HCT116 (cell line): ENCODE results near the gene NDST3. TPM values are rescaled to one million over a fixed set of nuclear protein-coding genes. Genes with fewer than 3 reads are reported as not detected.

ENCODE experiments used
- ATAC-seq: fragments of 200-7000 bp; cut with Tn5 transposase; 2 replicates; pipeline ENCODE4 v1.9.1; 2020; ENCODE audit warnings: mild to moderate bottlenecking, moderate library complexity
- BruUV-seq: library from RNA; stranded (reverse); fragments of 400-500 nt; replicated peaks from 2 replicates; lab custom pipeline; 2021; lab: Mats Ljungman, UMichigan
- CTCF ChIA-PET: fragments of 300-600 bp; sonication (Branson Sonifier 250); formaldehyde crosslinking; loops from one replicate; lab custom pipeline; 2021; ENCODE audit warnings: antibody characterized with exemption; lab: Charles Lee
- POLR2A ChIA-PET: fragments of 300-600, 350-600 bp; sonication (Branson Sonifier 250); formaldehyde crosslinking; loops from one replicate; lab custom pipeline; 2021; ENCODE audit warnings: antibody characterized with exemption; lab: Charles Lee
- RAD21 ChIA-PET, 2 experiments: fragments of 300-600 bp; sonication (Branson Sonifier 250); formaldehyde crosslinking; loops; one replicate each; lab custom pipeline; 2023; ENCODE audit warnings: low total read pairs in 2 of 2; ENCODE audit not compliant: uncharacterized antibody in 2 of 2, unreplicated experiment in 2 of 2, low non-redundant PET in 1 of 2; lab: Charles Lee
- DNase-seq: peaks from one replicate; pipeline ENCODE4 v3.0.0-alpha.2; 2010; ENCODE audit warnings: low read depth, low spot score
- H2AFZ ChIP-seq: fragments of 200-600 bp; shearing (Covaris generic), sonication (generic); 2 replicates; pipeline ENCODE4 v1.6.1; 2017; ENCODE audit warnings: low read depth, mixed run types, mixed read lengths, antibody characterized with exemption, low read length; ENCODE audit not compliant: poor library complexity, severe bottlenecking
- H3K27ac ChIP-seq: 2 replicates; pipeline ENCODE4 v1.5.1; 2012; ENCODE audit warnings: low read depth, low read length
- H3K27me3 ChIP-seq: fragments of 200-600 bp; sonication (generic); 2 replicates; pipeline ENCODE4 v1.6.1; 2016; ENCODE audit warnings: mixed run types, low read length, mixed read lengths; ENCODE audit not compliant: insufficient read depth
- H3K36me3 ChIP-seq, 2 experiments: fragments of 200-500 bp in 1 of 2; fragments of 200-600 bp in 1 of 2; sonication (Bioruptor generic) in 1 of 2; sonication (generic) in 1 of 2; 2 replicates each; pipeline versions ENCODE4 v1.5.1 to v1.6.1; 2014 to 2016; ENCODE audit warnings: low read length in 2 of 2, inconsistent platforms in 1 of 2, mixed read lengths in 1 of 2, mixed run types in 1 of 2; ENCODE audit not compliant: insufficient read depth in 2 of 2, control insufficient read depth in 1 of 2
- H3K4me1 ChIP-seq, 2 experiments: fragments of 200-600 bp in 1 of 2; sonication (generic) in 1 of 2; 2 replicates each; pipeline versions ENCODE4 v1.5.1 to v1.6.1; 2012 to 2017; ENCODE audit warnings: low read length in 2 of 2, inconsistent platforms in 1 of 2, mild to moderate bottlenecking in 1 of 2, mixed read lengths in 1 of 2, mixed run types in 1 of 2, moderate library complexity in 1 of 2; ENCODE audit not compliant: insufficient read depth in 2 of 2, control insufficient read depth in 1 of 2
- H3K4me2 ChIP-seq: fragments of 200-600 bp; sonication (generic); 2 replicates; pipeline ENCODE4 v1.6.1; 2017; ENCODE audit warnings: mixed run types, low read length, mixed read lengths
- H3K4me3 ChIP-seq, 2 experiments: fragments of 200-600 bp in 1 of 2; sonication (generic) in 1 of 2; replicated peaks in 1 of 2; 2 replicates each; pipeline ENCODE4 v1.5.1; 2011 to 2016; ENCODE audit warnings: low read length in 2 of 2, control low read depth in 1 of 2, low read depth in 1 of 2, mild to moderate bottlenecking in 1 of 2, mixed read lengths in 1 of 2, mixed run types in 1 of 2
- H3K79me2 ChIP-seq: fragments of 200-600 bp; sonication (generic); 2 replicates; pipeline ENCODE4 v1.6.1; 2017; ENCODE audit warnings: mild to moderate bottlenecking, mixed run types, low read length, moderate library complexity, mixed read lengths; ENCODE audit not compliant: insufficient read depth
- H3K9ac ChIP-seq: fragments of 200-600 bp; sonication (generic); 2 replicates; pipeline ENCODE4 v1.6.1; 2016; ENCODE audit warnings: low read length, mixed read lengths
- H3K9me2 ChIP-seq: fragments of 200-600 bp; sonication (generic), shearing (Covaris generic); 2 replicates; pipeline ENCODE4 v1.6.1; 2017; ENCODE audit warnings: mixed run types, mild to moderate bottlenecking, moderate library complexity; ENCODE audit not compliant: insufficient read depth
- H3K9me3 ChIP-seq, 2 experiments: fragments of 200-500 bp in 1 of 2; fragments of 200-600 bp in 1 of 2; sonication (Bioruptor generic) in 1 of 2; sonication (generic) in 1 of 2; 2 replicates each; pipeline ENCODE4 v1.6.1; 2014 to 2017; ENCODE audit warnings: low read length in 2 of 2, mixed read lengths in 2 of 2, inconsistent platforms in 1 of 2, low read depth in 1 of 2, mild to moderate bottlenecking in 1 of 2, mixed run types in 1 of 2, moderate library complexity in 1 of 2; ENCODE audit not compliant: control insufficient read depth in 1 of 2, insufficient read depth in 1 of 2
- H4K20me1 ChIP-seq: fragments of 200-600 bp; sonication (generic), shearing (Covaris generic); 2 replicates; pipeline ENCODE4 v1.6.1; 2017; ENCODE audit warnings: mixed run types, mild to moderate bottlenecking, moderate library complexity; ENCODE audit not compliant: insufficient read depth
- CBX3 ChIP-seq: IDR thresholded peaks from 2 replicates; pipeline ENCODE4 v1.6.1; 2012; ENCODE audit warnings: low read depth
- CEBPB ChIP-seq: IDR thresholded peaks from 2 replicates; pipeline ENCODE4 v1.6.1; 2012; ENCODE audit warnings: low read depth
- EGR1 ChIP-seq: IDR thresholded peaks from 2 replicates; pipeline ENCODE4 v1.6.1; 2012; ENCODE audit warnings: low read depth
- EZH2phosphoT487 ChIP-seq: fragments of 200-600 bp; IDR thresholded peaks from 2 replicates; pipeline ENCODE4 v1.6.1; 2018; ENCODE audit warnings: antibody characterized with exemption, borderline replicate concordance
- FOSL1 ChIP-seq: IDR thresholded peaks from 2 replicates; pipeline ENCODE4 v1.6.1; 2012; ENCODE audit warnings: low read depth
- JUND ChIP-seq: IDR thresholded peaks from 2 replicates; pipeline ENCODE4 v1.6.1; 2012
- POLR2A ChIP-seq: IDR thresholded peaks from 2 replicates; pipeline ENCODE4 v1.7.0; 2011; ENCODE audit warnings: borderline replicate concordance; ENCODE audit not compliant: insufficient read depth, insufficient read length; ENCODE audit errors: extremely low read depth
- POLR2AphosphoS5 ChIP-seq: IDR thresholded peaks from 2 replicates; pipeline ENCODE4 v1.6.1; 2011; ENCODE audit warnings: mild to moderate bottlenecking, low read depth, low read length, moderate library complexity
- RAD21 ChIP-seq: IDR thresholded peaks from 2 replicates; pipeline ENCODE4 v1.6.1; 2012; ENCODE audit warnings: low read depth, mild to moderate bottlenecking
- SIN3A ChIP-seq: IDR thresholded peaks from 2 replicates; pipeline ENCODE4 v1.6.1; 2012; ENCODE audit warnings: low read depth
- SP1 ChIP-seq: IDR thresholded peaks from 2 replicates; pipeline ENCODE4 v1.6.1; 2012; ENCODE audit warnings: low read depth
- SRF ChIP-seq: IDR thresholded peaks from 2 replicates; pipeline ENCODE4 v1.6.1; 2012; ENCODE audit warnings: low read depth
- ZNF274 ChIP-seq: fragments of 200-500 bp; sonication (Bioruptor generic); IDR thresholded peaks from 2 replicates; pipeline ENCODE4 v1.6.1; 2014; ENCODE audit warnings: mild to moderate bottlenecking, low read depth, low read length, inconsistent platforms
- intact Hi-C: fragments of 100-400 bp; cut with micrococcal nuclease; formaldehyde crosslinking; loops from 2 replicates; pipeline ENCODE4 v1.10.0; 2022
- total RNA-seq: library from RNA; stranded (reverse); gene quantifications from one replicate; pipeline ENCODE4 v1.2.1, GENCODE V29; 2021; ENCODE audit not compliant: unreplicated experiment
- TF ChIP-seq, protein P1 (sequence below): IDR thresholded peaks from 2 replicates; pipeline ENCODE4 v1.6.1; 2011; ENCODE audit warnings: mild to moderate bottlenecking, low read length, moderate library complexity; ENCODE audit not compliant: insufficient replicate concordance; ENCODE audit errors: extremely low read depth
- TF ChIP-seq, protein P2 (sequence below): IDR thresholded peaks from 2 replicates; pipeline ENCODE4 v1.6.1; 2012
- TF ChIP-seq, protein P3 (sequence below): IDR thresholded peaks from 2 replicates; pipeline ENCODE4 v1.6.1; 2012
- TF ChIP-seq, protein P4 (sequence below), 3 experiments: fragments of 200-600 bp in 1 of 3; sonication (generic) in 1 of 3; IDR thresholded peaks in 2 of 3; conservative IDR thresholded peaks in 1 of 3; 2 replicates each; pipeline ENCODE4 v1.5.1; 2012 to 2017; ENCODE audit warnings: low read depth in 2 of 3, low read length in 2 of 3, antibody characterized with exemption in 1 of 3, borderline replicate concordance in 1 of 3, control low read depth in 1 of 3, mild to moderate bottlenecking in 1 of 3, mixed read lengths in 1 of 3, mixed run types in 1 of 3, moderate library complexity in 1 of 3; ENCODE audit not compliant: insufficient read depth in 1 of 3

NDST3 gene
- total RNA-seq, 1 experiment from 2014 or later: not detected

DNA sequence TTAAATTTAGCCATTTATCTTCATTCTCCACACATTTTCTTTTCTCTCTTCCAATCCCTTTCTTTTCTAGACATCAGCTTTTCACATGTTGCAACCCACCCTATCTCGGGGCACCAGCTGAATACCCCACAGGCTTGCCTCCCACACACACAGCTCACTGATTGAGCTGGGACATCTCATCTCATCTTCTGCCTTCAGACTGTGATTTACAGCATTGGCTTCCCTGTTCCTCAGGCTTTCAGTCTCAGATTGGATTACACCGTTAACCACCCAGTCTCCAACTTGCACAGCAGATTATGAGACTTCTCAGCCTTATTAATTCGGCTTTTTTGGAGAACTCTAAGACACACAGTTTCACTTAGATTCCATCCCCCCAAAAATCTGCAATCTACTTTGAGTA is 224.8 kb downstream of the NDST3 start (continued):
- TF ChIP-seq, protein P1, sequence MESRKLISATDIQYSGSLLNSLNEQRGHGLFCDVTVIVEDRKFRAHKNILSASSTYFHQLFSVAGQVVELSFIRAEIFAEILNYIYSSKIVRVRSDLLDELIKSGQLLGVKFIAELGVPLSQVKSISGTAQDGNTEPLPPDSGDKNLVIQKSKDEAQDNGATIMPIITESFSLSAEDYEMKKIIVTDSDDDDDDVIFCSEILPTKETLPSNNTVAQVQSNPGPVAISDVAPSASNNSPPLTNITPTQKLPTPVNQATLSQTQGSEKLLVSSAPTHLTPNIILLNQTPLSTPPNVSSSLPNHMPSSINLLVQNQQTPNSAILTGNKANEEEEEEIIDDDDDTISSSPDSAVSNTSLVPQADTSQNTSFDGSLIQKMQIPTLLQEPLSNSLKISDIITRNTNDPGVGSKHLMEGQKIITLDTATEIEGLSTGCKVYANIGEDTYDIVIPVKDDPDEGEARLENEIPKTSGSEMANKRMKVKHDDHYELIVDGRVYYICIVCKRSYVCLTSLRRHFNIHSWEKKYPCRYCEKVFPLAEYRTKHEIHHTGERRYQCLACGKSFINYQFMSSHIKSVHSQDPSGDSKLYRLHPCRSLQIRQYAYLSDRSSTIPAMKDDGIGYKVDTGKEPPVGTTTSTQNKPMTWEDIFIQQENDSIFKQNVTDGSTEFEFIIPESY: no peak
- no peak for TF ChIP-seq EGR1
- no peak for TF ChIP-seq JUND
- TF ChIP-seq, all 23 proteins: peak for 0

DNA sequence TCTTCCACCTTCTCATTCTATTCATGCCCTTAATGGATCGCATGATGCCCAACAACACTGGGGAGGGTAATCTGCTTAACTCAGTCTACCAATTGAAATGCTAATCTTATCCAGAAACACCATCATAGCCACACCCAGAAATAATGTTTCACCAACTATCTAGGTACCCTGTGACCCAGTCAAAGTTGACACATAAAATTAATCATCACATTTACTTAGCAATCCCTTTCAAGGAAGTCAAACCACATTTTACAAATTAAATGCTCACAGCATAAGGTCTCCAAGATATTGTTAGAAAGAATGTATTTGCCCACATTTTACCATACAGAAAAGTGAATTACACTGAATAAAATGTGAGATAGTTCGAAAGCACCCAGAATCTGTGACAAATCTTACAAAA is 226.0 kb downstream of the NDST3 start:
- no TSS peak for BruUV-seq
- Histone ChIP-seq H2AFZ (no peak overlapping the region), H4K20me1 (no peaks in the 10 kb centered on the region), H3K27ac (no peak overlapping the region), H3K9me2 (no peaks in the 10 kb centered on the region), H3K4me3 (no peak overlapping the region), H3K9ac (no peak overlapping the region), H3K4me2 (no peak overlapping the region), H3K27me3 (no peaks in the 10 kb centered on the region), H3K36me3 (no peaks in the 10 kb centered on the region), H3K4me1 (no peaks in the 10 kb centered on the region)
- intact Hi-C loops: no loop called here
- ChIA-PET POLR2A (no interaction called here), CTCF (no interaction called here)
- ATAC-seq: no peak
- no peak for TF ChIP-seq RAD21
- TF ChIP-seq, protein P2, sequence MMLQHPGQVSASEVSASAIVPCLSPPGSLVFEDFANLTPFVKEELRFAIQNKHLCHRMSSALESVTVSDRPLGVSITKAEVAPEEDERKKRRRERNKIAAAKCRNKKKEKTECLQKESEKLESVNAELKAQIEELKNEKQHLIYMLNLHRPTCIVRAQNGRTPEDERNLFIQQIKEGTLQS: no peak
- TF ChIP-seq SP1: no peak
- TF ChIP-seq EGR1: no peak
- no peak for TF ChIP-seq JUND
- TF ChIP-seq SIN3A: no peak
- TF ChIP-seq EZH2phosphoT487: no peak
- TF ChIP-seq CBX3: no peak
- TF ChIP-seq SRF: no peak
- TF ChIP-seq POLR2A: no peak
- TF ChIP-seq POLR2AphosphoS5: no peak
- TF ChIP-seq, protein P1: no peak
- no peak for TF ChIP-seq CEBPB
- TF ChIP-seq, protein P3, sequence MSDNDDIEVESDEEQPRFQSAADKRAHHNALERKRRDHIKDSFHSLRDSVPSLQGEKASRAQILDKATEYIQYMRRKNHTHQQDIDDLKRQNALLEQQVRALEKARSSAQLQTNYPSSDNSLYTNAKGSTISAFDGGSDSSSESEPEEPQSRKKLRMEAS: no peak
- no peak for TF ChIP-seq ZNF274
- TF ChIP-seq FOSL1: no peak
- TF ChIP-seq, protein P4, sequence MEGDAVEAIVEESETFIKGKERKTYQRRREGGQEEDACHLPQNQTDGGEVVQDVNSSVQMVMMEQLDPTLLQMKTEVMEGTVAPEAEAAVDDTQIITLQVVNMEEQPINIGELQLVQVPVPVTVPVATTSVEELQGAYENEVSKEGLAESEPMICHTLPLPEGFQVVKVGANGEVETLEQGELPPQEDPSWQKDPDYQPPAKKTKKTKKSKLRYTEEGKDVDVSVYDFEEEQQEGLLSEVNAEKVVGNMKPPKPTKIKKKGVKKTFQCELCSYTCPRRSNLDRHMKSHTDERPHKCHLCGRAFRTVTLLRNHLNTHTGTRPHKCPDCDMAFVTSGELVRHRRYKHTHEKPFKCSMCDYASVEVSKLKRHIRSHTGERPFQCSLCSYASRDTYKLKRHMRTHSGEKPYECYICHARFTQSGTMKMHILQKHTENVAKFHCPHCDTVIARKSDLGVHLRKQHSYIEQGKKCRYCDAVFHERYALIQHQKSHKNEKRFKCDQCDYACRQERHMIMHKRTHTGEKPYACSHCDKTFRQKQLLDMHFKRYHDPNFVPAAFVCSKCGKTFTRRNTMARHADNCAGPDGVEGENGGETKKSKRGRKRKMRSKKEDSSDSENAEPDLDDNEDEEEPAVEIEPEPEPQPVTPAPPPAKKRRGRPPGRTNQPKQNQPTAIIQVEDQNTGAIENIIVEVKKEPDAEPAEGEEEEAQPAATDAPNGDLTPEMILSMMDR (IDR thresholded peaks at IDR 0.05 in 2 of 3, conservative IDR thresholded peaks at IDR 0.05 in 1 of 3; ENCODE audit: borderline replicate concordance in 1 of 3, insufficient read depth in 1 of 3, low read depth in 2 of 3, low read length in 2 of 3): no peak
- TF ChIP-seq, all 23 proteins: peak for 0
- Histone ChIP-seq H3K79me2 (no peaks in the 10 kb centered on the region), H3K9me3 (no peaks in the 10 kb centered on the region)
- RAD21 ChIA-PET: no interaction called here
- DNase-seq: no peak
